Epithelial cell of proximal tubule (primary cell): ENCODE data around the gene OR4B1. TPM values are rescaled to one million over a fixed set of nuclear protein-coding genes. Genes with fewer than 3 reads are reported as not detected.

Experiments used
- DNase-seq: peaks from one replicate; pipeline ENCODE4 v3.0.0-alpha.2; 2011; ENCODE audit warnings: low read depth
- H3K4me3 ChIP-seq: 2 replicates; pipeline ENCODE4 v1.5.1; 2011; ENCODE audit warnings: low read depth, mild to moderate bottlenecking, low read length
- CTCF ChIP-seq: conservative IDR thresholded peaks from 2 replicates; pipeline ENCODE4 v1.5.1; 2012; ENCODE audit warnings: low read depth, mild to moderate bottlenecking, low read length
- total RNA-seq: library from RNA; depleted of rRNA; stranded (reverse); fragments of >200 nt; gene quantifications from 2 replicates; pipeline ENCODE4 v1.2.3, GENCODE V29; 2015

OR4B1 gene, protein sequence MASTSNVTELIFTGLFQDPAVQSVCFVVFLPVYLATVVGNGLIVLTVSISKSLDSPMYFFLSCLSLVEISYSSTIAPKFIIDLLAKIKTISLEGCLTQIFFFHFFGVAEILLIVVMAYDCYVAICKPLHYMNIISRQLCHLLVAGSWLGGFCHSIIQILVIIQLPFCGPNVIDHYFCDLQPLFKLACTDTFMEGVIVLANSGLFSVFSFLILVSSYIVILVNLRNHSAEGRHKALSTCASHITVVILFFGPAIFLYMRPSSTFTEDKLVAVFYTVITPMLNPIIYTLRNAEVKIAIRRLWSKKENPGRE
- total RNA-seq, result not detected in 2 replicates

DNA sequence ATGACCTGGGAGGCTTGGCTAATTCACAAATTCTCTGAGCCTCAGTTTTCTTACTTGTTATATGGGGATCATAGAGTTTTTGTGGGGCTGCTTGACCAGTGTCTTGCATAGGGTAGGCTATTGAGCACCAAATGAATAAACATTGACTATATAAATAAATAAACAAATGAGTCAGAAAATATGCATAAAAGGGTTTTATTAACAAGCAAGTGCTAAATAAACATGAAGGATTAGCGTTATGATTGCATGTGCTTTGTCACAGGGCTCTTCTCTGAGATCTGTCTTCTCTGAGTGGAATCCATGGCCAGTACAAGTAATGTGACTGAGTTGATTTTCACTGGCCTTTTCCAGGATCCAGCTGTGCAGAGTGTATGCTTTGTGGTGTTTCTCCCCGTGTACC is at the start of gene OR4B1:
OR4B1 (plus strand) TSS at position 301 of the 400 bp plus-strand sequence; CDS start at position 301, 0 bp downstream.
- TF ChIP-seq CTCF, result no peak
- no peak for DNase-seq
- H3K4me3 ChIP-seq, result no peak within 1 kb of the TSS

- no peak for DNase-seq
- no peak for TF ChIP-seq CTCF
- H3K4me3 ChIP-seq, result no peak overlapping the region
Measured at GRCh38 chr11:48167380-48167779, 49.2 kb upstream of the OR4B1 start.

DNA sequence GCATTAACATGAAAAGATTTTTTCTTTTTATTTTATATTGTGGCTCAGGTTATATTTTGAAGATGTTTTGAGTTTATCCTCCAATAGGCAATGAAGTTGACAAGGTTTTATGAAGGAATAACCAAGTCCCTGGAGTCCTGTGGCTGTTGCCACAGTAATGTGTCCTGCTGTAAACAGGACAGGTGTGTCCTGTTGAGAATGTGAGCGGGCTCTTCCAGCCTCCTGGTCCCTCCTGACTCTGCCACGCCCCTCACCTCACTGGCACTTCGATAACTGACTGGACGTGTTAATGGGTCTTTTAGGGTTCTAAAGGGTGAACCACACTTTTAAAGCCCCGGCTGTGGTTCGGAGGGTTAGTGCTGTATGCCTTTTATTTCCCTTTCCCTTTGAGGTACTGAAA is 47.8 kb upstream of the OR4B1 start:
- TF ChIP-seq CTCF, result no peak
- H3K4me3 ChIP-seq, result no peak overlapping the region
- DNase-seq, result no peak

GRCh38 chr11:48169259-48169658 is 47.4 kb upstream of the OR4B1 start:
- TF ChIP-seq CTCF, result no peak
- no peak overlapping the region for H3K4me3 ChIP-seq
- DNase-seq, result no peak

DNA sequence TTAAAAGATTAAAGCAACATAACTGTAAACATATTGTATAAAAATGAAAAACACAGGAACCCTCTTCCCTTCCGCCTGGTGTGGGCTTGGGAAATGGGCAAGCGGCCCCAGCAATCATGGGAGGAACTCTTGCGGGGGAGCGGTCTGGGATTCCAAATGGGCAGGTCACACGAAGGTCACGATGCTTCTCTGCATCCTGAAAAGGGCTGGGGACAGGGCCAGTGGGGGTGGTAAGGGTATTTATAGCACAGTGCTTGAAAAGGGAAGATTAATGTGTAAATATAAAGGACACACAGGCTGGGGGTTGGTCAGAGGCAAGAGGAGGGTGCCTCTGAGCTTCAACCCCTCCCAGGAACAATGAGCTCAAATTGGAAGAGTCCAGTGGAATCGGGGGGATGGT is 46.9 kb upstream of the OR4B1 start:
- TF ChIP-seq CTCF, result no peak

DNA sequence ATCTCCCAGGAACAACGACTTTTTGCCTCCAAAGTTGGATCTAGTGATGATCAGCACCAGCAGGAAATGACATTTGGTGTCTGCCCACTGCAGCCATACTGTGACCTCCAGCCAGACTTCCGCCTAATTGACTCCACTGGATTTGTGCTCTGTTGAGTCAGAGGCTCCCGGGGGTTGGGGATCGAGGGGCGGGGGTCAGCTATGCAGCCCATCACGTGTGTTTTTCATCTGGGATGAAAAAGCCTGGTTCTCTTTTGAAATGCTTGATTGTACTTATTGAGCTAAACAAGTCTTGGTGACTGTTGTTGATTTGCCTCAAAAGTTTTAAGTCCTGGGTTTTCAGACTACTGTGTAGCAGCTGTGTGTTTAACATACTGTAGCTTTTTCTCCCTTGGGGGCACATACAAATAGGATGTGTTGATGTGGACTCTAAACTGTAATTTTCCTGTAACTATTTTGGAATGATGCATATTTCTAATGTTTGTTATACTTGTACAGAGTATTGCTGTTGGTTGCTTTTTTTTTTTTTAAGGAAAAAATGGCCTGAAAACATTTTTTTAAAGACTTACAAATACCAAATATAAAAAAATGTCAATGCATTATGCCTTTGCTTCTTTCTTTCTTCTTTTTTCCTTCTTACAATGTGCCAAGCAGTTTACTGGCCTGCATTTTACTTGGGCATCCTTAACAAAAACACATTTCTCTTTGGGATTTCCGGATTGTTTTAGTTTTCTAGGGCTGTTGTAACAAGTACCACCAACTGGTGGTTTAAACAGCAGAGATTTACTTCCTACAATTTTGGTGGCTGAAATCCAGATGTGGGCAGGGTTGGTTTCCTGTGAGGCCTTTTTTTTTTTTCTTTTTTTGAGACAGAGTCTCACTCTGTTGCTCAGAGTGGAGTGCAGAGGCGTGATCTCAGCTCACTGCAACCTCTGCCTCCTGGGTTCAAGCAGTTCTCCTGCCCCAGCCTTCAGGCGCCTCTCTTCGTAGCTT is 46.1 kb upstream of the OR4B1 start:
- no peak for DNase-seq
- H3K4me3 ChIP-seq, result no peak overlapping the region
- TF ChIP-seq CTCF, result no peak

More for the DNA sequence above, 46.9 kb upstream of the OR4B1 start:
- H3K4me3 ChIP-seq, result no peak overlapping the region
- DNase-seq, result no peak
